NCI-H510A treated with DMSO at 0.1 percent for 48 hours (cell line): ENCODE measurements around the gene FBXL19.
"Not testable (repeated sequence)": the region's sequence is repeated elsewhere in the genome, so short reads cannot be mapped to it uniquely, and the experiment has no call there.

Source experiments
- DNase-seq: peaks from one replicate; lab custom pipeline; 2025; lab: John Stamatoyannopoulos, UW

FBXL19 gene

GRCh38 chr16:30922960-30923535 lies 324 bp upstream of the FBXL19 start:
- peak; percentile 100 for DNase-seq

GRCh38 chr16:30924076-30924912 lies 922 bp downstream of the FBXL19 start:
- DNase-seq, result no peak

DNA sequence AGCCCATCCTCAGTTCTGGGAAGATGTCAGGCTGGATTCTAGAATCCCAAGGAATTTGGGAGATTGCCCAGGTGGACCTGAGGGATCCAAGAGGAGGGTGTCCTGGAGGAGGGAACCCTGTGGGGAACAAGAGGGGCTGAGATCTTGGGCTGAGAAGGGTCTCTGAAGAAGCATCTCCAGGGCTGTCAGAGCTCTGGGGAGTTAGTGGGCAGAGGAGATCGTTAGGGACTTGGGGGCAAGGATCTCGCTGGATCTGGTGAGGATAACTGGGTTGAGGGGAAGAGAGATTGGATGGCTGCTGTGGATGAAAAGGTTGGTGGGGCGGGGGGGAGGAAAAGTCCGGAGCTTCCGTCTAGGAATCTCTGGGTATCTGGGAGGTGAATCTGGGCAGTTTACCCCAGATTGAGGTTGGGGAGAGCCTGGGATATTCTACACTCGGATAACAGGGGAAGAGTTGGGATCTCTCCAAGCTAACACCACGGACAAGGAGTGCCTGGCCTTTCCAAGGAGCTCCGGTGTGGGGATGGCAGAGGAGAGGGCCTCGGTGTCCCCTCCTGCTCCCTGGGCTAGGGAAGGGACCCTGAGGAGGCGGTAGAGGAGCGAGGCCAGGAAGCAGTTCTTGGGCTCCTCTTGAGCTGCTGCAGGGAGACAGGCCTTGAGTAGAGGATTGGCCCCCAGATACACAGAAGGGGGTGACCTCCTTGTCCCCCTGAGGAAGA lies 1.7 kb downstream of the FBXL19 start:
- DNase-seq, result no peak

DNA sequence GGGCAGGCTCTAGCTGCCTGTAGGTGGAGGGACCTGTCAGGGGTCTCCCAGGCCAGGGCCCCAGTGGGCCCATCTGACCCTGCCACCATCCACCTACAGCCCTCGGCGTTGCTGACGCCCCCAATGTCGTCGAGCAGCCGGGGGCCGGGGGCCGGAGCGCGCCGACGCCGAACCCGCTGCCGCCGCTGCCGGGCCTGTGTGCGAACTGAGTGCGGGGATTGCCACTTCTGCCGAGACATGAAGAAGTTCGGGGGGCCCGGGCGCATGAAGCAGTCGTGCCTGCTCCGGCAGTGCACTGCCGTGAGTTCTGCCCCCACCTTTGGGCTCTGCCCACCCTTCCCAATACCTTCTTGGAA lies 2.2 kb downstream of the FBXL19 start:
- DNase-seq, result no peak

DNA sequence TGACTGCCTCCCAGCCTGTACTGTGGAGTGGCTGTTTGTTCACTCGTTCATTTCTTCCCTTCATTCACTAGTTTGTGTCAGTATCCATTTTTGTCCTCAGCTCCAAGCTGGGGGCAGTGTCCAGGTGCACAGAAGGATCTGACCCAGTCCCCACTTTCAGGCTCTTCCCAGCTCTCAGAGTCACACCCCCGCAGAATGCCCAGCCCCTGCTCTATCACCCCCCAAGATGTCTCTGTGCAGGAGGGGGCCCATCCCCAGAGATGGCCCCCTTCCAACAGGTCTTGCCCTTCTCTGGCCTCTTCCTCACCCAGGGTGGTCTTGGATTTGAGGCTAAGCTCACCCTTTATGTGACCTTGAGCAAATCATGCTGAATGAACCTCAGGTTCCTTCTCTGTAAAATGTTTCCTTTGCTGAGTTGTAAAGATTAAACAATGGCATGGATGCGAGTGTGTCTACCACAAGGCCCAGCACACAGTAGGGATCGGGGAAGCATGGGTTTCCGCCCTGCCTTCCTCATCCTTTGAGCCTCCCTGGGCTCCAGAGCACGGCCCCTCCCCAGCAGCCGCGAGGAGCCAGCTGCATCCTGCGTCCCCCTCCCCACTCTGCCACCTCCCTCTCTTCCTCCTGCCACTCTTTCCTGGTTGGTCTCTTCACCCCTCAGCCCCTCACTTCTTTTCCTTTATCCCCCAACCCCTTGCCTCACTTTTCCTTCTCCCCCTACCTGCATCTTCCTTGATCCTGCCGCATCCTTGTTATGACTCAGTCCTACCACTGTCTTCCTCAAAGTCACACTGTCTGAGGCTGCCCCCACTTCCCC lies 2.8 kb downstream of the FBXL19 start:
- DNase-seq, result no peak

DNA sequence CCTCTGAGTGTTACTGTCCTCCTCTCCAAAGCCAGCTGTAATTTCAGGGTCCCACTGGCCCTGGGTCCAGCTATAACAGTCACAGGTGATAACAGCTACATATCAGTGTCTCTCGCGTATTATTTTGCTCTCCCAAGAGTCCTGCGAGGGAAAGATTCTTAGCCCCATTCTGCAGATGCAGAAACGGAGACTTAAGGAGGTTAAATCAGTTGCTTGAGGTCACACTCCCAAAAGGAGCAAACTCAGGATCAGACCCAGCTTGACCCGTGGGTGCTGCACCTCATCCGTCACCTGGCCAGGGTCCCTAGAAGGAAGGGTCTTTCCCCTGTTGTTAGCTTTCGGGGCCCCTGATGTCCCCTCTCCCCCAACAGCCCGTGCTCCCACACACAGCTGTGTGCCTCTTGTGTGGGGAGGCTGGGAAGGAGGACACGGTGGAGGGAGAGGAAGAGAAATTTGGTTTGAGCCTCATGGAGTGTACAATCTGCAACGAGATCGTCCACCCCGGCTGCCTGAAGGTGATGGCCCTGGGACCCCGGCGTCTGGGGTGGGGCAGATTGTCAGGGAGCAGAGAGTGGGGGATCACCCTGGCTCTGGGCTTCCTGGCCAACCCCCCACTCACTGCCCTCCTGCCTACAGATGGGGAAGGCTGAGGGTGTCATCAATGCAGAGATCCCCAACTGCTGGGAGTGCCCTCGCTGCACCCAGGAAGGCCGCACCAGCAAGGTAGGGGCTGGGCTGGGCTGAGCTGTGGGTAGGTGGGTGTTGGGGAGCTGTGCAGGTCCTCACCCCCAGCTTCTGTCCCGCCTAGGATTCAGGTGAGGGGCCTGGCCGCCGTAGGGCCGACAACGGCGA lies 3.8 kb downstream of the FBXL19 start:
- no peak for DNase-seq

- DNase-seq, result peak; percentile 58
Measured at GRCh38 chr16:30927789-30928378, 4.5 kb downstream of the FBXL19 start.

DNA sequence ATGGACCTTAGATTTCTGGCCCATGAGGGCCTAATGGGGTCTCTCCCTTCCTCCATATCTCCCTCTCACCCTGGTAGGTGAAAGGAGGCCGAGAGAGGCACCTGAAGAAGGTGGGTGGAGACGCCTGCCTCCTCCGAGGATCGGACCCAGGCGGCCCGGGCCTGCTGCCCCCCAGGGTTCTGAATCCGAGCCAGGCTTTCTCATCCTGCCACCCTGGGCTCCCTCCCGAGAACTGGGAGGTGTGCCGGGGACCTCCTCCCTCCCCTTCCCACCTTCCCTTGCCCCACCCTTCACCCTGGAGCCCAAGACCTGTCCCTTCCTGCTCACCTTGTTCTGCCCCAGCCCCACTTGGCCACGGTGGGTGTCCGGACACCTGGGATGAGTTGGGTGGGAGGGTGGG lies 5.0 kb downstream of the FBXL19 start:
- DNase-seq, result no peak

DNA sequence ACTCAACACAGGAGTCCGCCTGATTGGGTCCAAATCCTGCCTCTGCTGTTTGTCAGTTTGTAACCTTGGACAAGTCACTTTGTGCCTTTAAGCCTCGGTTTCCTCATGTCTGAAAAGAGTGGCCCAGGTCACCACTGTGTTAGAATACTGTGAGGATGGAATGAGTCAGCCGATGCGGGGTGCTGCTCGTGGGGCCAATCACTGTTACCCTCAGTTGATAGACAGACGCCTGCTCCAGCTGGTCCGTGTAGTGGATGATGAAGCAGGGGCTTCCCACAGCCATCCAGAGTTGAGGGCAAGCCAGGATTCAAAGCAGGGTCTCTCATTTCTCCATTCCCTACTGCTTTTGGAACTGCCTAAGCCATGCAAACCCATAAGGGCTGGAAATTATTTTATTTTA lies 5.8 kb downstream of the FBXL19 start:
- no peak for DNase-seq

DNA sequence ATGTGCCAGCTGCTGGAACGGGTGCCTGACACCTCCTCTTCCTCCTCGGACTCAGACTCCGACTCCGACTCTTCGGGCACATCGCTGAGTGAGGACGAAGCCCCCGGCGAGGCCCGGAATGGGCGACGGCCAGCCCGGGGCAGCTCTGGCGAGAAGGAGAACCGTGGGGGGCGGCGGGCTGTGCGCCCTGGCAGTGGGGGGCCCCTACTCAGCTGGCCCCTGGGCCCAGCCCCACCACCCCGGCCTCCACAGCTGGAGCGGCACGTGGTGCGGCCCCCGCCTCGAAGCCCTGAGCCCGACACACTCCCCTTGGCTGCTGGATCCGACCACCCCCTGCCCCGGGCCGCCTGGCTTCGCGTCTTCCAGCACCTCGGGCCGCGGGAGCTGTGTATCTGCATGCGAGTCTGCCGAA lies 6.8 kb downstream of the FBXL19 start:
- DNase-seq, result no peak

- DNase-seq, result no peak
Measured at GRCh38 chr16:30931068-30931650, 7.8 kb downstream of the FBXL19 start.

GRCh38 chr16:30934827-30935557 lies 11.6 kb downstream of the FBXL19 start:
- peak; percentile 21 for DNase-seq

GRCh38 chr16:30937692-30938091 lies 14.3 kb downstream of the FBXL19 start:
- DNase-seq, result no peak

DNA sequence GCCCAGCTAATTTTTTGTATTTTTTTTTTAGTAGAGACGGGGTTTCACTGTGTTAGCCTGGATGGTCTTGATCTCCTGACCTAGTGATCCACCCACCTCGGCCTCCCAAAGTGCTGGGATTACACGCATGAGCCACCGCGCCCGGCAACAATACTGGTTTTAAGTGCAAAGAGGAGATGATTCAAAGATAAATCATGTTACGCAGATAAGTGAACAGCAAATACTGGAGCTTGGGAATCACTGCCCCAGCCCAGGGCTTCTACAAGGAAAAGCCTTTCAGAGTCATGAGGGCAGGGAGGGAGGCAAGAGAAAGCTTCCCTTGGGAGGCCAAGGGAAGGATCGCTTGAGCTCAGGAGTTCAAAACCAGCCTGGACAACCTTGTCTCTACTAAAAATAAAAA lies 16.2 kb downstream of the FBXL19 start:
- DNase-seq, result not testable (repeated sequence)

DNA sequence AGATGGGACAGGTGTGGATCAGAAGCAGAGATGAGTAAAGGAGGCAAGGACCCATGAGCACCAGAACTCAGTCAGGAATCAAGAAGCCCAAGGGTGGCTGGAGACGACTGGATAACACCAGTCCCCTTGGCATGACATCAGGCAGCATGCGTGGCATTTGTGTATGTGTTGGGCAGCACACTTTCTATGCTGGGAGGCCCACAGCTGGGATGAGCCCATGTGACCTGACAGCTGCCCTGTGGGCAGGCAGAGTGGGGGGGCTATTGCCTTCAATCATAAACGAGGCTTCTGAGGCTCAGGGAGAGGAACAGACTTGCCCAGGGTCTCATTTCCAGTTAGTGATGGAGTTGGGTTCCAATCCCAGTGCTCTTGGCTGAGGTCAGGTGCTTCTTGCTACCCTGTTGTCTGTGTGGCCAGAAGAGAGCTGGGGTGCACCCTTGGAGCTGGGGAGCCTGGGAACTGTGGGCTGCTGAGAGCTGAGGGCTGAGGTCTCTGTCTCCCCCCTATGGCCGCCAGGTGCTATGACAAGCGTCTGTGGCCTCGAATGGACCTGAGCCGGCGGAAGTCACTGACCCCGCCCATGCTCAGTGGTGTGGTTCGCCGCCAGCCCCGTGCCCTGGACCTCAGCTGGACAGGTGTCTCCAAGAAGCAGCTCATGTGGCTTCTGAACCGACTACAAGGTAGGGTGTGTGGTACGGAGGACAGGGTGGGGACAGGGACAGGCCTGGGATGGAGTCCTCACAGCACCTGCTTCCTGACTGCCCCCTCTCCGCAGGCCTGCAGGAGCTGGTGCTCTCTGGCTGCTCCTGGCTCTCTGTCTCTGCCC lies 18.4 kb downstream of the FBXL19 start:
- peak; percentile 74 for DNase-seq

DNA sequence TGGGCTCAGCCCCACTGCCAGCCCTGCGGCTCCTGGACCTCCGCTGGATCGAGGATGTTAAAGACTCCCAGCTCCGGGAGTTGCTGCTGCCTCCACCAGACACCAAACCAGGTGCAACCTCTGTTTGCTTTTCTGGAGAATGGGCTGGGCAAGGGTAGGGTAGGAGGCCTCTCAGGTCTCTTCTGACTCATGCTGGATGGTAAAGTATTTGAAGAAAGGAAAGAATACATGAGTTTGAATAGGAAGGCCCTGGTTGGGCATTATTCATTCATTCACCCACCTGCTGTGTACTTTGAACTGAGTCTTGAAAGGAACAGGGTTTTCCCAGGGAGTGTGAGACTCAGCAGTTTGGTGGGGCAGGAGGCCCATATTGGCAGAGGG lies 19.0 kb downstream of the FBXL19 start:
- no peak for DNase-seq

DNA sequence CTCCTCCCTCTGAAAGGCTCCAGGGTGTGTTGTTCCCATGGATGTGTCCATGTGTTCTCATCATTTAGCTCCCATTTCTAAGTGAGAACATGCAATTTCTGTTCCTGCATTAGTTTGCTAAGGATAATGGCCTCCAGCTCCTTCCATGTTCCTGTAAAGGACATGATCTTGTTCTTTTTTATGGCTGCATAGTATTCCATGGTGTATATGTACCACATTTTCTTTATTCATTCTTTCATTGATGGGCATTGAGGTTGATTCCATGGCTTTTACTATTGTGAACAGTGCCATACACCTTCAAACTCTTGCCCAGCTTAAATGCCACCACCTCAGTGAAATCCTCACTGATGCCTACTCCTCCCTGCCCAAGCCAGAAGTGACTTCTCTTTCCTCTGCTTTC lies 21.0 kb downstream of the FBXL19 start:
- DNase-seq, result no peak

- DNase-seq, result no peak
Measured at GRCh38 chr16:30946671-30947540, 23.5 kb downstream of the FBXL19 start.
